Right lobe of liver (tissue), 6 donors: ENCODE data around the gene CDHR5. TPM values are rescaled to one million over a fixed set of nuclear protein-coding genes. Genes with fewer than 3 reads are reported as not detected.

Experiments used
- ATAC-seq, 4 donors: fragments of 200-7000 bp; cut with Tn5 transposase; one replicate each; pipeline ENCODE4 v1.9.1; 2020; ENCODE audit warnings: mild to moderate bottlenecking in 4 of 4, moderate library complexity in 4 of 4
- DNase-seq, 3 donors: peaks; one replicate each; pipeline ENCODE4 v3.0.0-alpha.2; 2020
- H3K27ac ChIP-seq, 3 donors: fragments of 200-600 bp; one replicate each; pipeline ENCODE4 v1.8.0; 2022
- H3K27me3 ChIP-seq, 2 donors: fragments of 200-600 bp; one replicate each; pipeline ENCODE4 v1.8.0; 2022
- H3K36me3 ChIP-seq, 4 donors: fragments of 200-600 bp; sonication (generic) in 1 of 4; one replicate each; pipeline versions ENCODE4 v1.5.1 to v1.8.0; 2017 to 2022; ENCODE audit warnings: control low read depth in 1 of 4
- H3K4me1 ChIP-seq, 4 donors: fragments of 200-600 bp; sonication (generic) in 1 of 4; one replicate each; pipeline versions ENCODE4 v1.5.1 to v1.8.0; 2017 to 2022; ENCODE audit warnings: control low read depth in 1 of 4
- H3K4me3 ChIP-seq, 3 donors: fragments of 200-600 bp; one replicate each; pipeline ENCODE4 v1.8.0; 2022
- H3K9me3 ChIP-seq, 4 donors: fragments of 200-600 bp; sonication (generic) in 1 of 4; one replicate each; pipeline versions ENCODE4 v1.5.1 to v1.8.0; 2017 to 2022; ENCODE audit warnings: control low read depth in 1 of 4
- CTCF ChIP-seq, 4 donors: fragments of 200-600 bp in 3 of 4; fragments of 450-650 bp in 1 of 4; IDR thresholded peaks; one replicate each; pipeline versions ENCODE4 v1.5.1 to v1.8.0; 2016 to 2022; ENCODE audit warnings: antibody characterized with exemption in 4 of 4, mild to moderate bottlenecking in 2 of 4
- POLR2A ChIP-seq: fragments of 450-650 bp; IDR thresholded peaks from one replicate; pipeline ENCODE4 v1.6.1; 2017; ENCODE audit warnings: antibody characterized with exemption, mild to moderate bottlenecking
- WGBS: methylation state at CpG from one replicate; pipeline ENCODE4 v1.1.6; 2018; ENCODE audit warnings: low coverage, low lambda C conversion rate; ENCODE audit not compliant: insufficient coverage; ENCODE audit errors: missing lambda C conversion rate; 5-methylcytosine and 5-hydroxymethylcytosine counted together
- intact Hi-C, 2 donors: fragments of 100-400 bp; cut with DNase I; formaldehyde crosslinking; loops; one replicate each; pipeline versions ENCODE4 v1.11.2 to v1.14.1; 2022
- total RNA-seq, 6 experiments: library from RNA; depleted of rRNA in 2 of 6; stranded (reverse); fragments of >200 nt in 2 of 6; fragmentation: NEBNext Ultra II Directional in 3 of 6; extraction: Animal tissue kit (Norgen Biotek cat#: 25700) in 3 of 6; gene quantifications; one replicate each; pipeline versions ENCODE4 v1.1.0 to v1.2.4, GENCODE V29; 2016 to 2023
- donor health status: DM: no; HTN: yes; CAD: no.
- donor health status: DM: no; HTN: no; CAD: no.
- donor health status: DM: no; HTN: no; CAD: no.
- donor health status: DM: no; HTN: yes; CAD: no.
- donor health status: DM: no; HTN: yes; CAD: no.

CDHR5 gene
- total RNA-seq, 6 experiments from 2014 or later, result 59.4 to 162 (median 80.7) TPM

GRCh38 chr11:595400-595799 is 29.4 kb downstream of the CDHR5 start:
- H3K27me3 ChIP-seq, result no peaks in the 10 kb centered on the region
- peaks cover 0 to 93% (median 42%) of the 10 kb centered on the region in 4 donors for H3K36me3 ChIP-seq
- H3K4me1 ChIP-seq, result no peaks in the 10 kb centered on the region
- H3K9me3 ChIP-seq, result no peaks in the 10 kb centered on the region
- DNase-seq (no peak), ATAC-seq (no peak)
- no peak for TF ChIP-seq POLR2A
- TF ChIP-seq CTCF (IDR thresholded peaks at IDR 0.05), result no peak
- H3K27ac ChIP-seq, result no peak overlapping the region
- WGBS, result 96% methylated on average over 4 of the region's 10 CpGs
- intact Hi-C loops, result no loop called here
- no peak overlapping the region for H3K4me3 ChIP-seq

- intact Hi-C loops, result no loop called here
- no peak overlapping the region for H3K27ac ChIP-seq
- peaks cover 0 to 93% (median 36%) of the 10 kb centered on the region in 4 donors for H3K36me3 ChIP-seq
- peaks cover 0 to 5% (median 2%) of the 10 kb centered on the region in 4 donors for H3K4me1 ChIP-seq
- DNase-seq (no peak), ATAC-seq (no peak)
- no peaks in the 10 kb centered on the region for H3K9me3 ChIP-seq
- no peaks in the 10 kb centered on the region for H3K27me3 ChIP-seq
- TF ChIP-seq POLR2A (no peak), CTCF (IDR thresholded peaks at IDR 0.05) (no peak)
- no peak overlapping the region for H3K4me3 ChIP-seq
- 100% methylated on average over 5 of the region's 21 CpGs for WGBS
Measured at GRCh38 chr11:593347-593746, 31.4 kb downstream of the CDHR5 start.

GRCh38 chr11:592918-593317 is 31.8 kb downstream of the CDHR5 start:
- intact Hi-C loops, result no loop called here

GRCh38 chr11:592501-592900 is 32.3 kb downstream of the CDHR5 start:
- DNase-seq, result no peak

More at GRCh38 chr11:592918-593317, 31.8 kb downstream of the CDHR5 start:
- no peak for TF ChIP-seq POLR2A
- no peak for TF ChIP-seq CTCF (IDR thresholded peaks at IDR 0.05)
- H3K4me3 ChIP-seq, result no peak overlapping the region
- WGBS, result 77% methylated on average over 9 of the region's 10 CpGs
- DNase-seq, result no peak
- ATAC-seq, result no peak
- H3K9me3 ChIP-seq, result no peaks in the 10 kb centered on the region
- H3K36me3 ChIP-seq, result peaks cover 0 to 88% (median 33%) of the 10 kb centered on the region in 4 donors
- H3K4me1 ChIP-seq, result peaks cover 0 to 9% (median 4%) of the 10 kb centered on the region in 4 donors
- no peaks in the 10 kb centered on the region for H3K27me3 ChIP-seq
- H3K27ac ChIP-seq, result no peak overlapping the region

More at GRCh38 chr11:592501-592900, 32.3 kb downstream of the CDHR5 start:
- Histone ChIP-seq H3K4me3 (no peak overlapping the region), H3K27me3 (no peaks in the 10 kb centered on the region), H3K27ac (no peak overlapping the region), H3K36me3 (peaks cover 0 to 85% (median 33%) of the 10 kb centered on the region in 4 donors), H3K4me1 (peaks cover 0 to 12% (median 7%) of the 10 kb centered on the region in 4 donors), H3K9me3 (no peaks in the 10 kb centered on the region)
- no peak for TF ChIP-seq CTCF (IDR thresholded peaks at IDR 0.05)
- no peak for TF ChIP-seq POLR2A
- no peak for ATAC-seq
- WGBS, result 92% methylated on average over 7 of the region's 22 CpGs
- intact Hi-C loops, result no loop called here
